ENCODE data around the gene ANO2.

ANO2 gene

GRCh38 chr12:5954661-5955060 is 9.6 kb upstream of the ANO2 start:
- Histone ChIP-seq H3K9ac (ENCODE audit: low read length) (no peak overlapping the region), H3K79me1 (replicated peaks; ENCODE audit: low read length, poor library complexity, severe bottlenecking) (no peaks in the 10 kb centered on the region), H3K36me3 (ENCODE audit: control insufficient read depth in 1 of 2, insufficient read depth in 2 of 2, low read depth in 1 of 2, low read length in 2 of 2) (no peaks in the 10 kb centered on the region), H2BK15ac (ENCODE audit: low read depth, poor library complexity, severe bottlenecking) (no peak overlapping the region), H3K23ac (ENCODE audit: low read length in 2 of 2) (no peak overlapping the region), H2BK12ac (ENCODE audit: low read length in 2 of 2) (no peak overlapping the region), H2BK5ac (ENCODE audit: low read depth, low read length, poor library complexity, severe bottlenecking) (no peak overlapping the region), H3K4me3 (ENCODE audit: insufficient read depth in 1 of 2, low read depth in 1 of 2, low read length in 2 of 2) (no peak overlapping the region), H3K4ac (ENCODE audit: low read depth in 1 of 2, low read length in 2 of 2) (no peak overlapping the region), H2AK5ac (ENCODE audit: low read length, severe bottlenecking) (no peak overlapping the region), H3K14ac (ENCODE audit: low read length in 2 of 2) (no peak overlapping the region), H3K27me3 (ENCODE audit: control insufficient read depth in 1 of 2, insufficient read depth in 1 of 2, low read length in 2 of 2) (peaks cover 14 to 42% of the 10 kb centered on the region in 2 experiments), H2BK120ac (ENCODE audit: low read depth, low read length) (no peak overlapping the region), H3K4me1 (ENCODE audit: control insufficient read depth, insufficient read depth, low read depth, low read length) (no peaks in the 10 kb centered on the region), H4K91ac (ENCODE audit: low read length) (no peak overlapping the region), H3K18ac (ENCODE audit: low read depth in 1 of 2, low read length in 2 of 2) (no peak overlapping the region), H3K27ac (ENCODE audit: low read length, poor library complexity, severe bottlenecking) (no peak overlapping the region), H4K8ac (ENCODE audit: low read length) (no peak overlapping the region), H3K9me3 (ENCODE audit: control insufficient read depth, low read length) (no peaks in the 10 kb centered on the region), H3K4me2 (ENCODE audit: low read length, poor library complexity, severe bottlenecking) (no peak overlapping the region), H2AFZ (ENCODE audit: low read depth, low read length) (no peak overlapping the region)
- DNase-seq = no peak
- WGBS = no CpG with 5 or more reads among the region's 3 CpGs

- Histone ChIP-seq H3K23ac (ENCODE audit: low read length in 2 of 2) (no peak overlapping the region), H3K9me3 (ENCODE audit: control insufficient read depth, low read length) (no peaks in the 10 kb centered on the region), H3K9ac (ENCODE audit: low read length) (no peak overlapping the region), H3K18ac (ENCODE audit: low read depth in 1 of 2, low read length in 2 of 2) (no peak overlapping the region), H3K27ac (ENCODE audit: low read length, poor library complexity, severe bottlenecking) (no peak overlapping the region), H2BK5ac (ENCODE audit: low read depth, low read length, poor library complexity, severe bottlenecking) (no peak overlapping the region), H3K4me1 (ENCODE audit: control insufficient read depth, insufficient read depth, low read depth, low read length) (no peaks in the 10 kb centered on the region), H3K14ac (ENCODE audit: low read length in 2 of 2) (no peak overlapping the region), H3K4me2 (ENCODE audit: low read length, poor library complexity, severe bottlenecking) (no peak overlapping the region), H2AK5ac (ENCODE audit: low read length, severe bottlenecking) (no peak overlapping the region), H2AFZ (ENCODE audit: low read depth, low read length) (no peak overlapping the region), H3K79me1 (replicated peaks; ENCODE audit: low read length, poor library complexity, severe bottlenecking) (no peaks in the 10 kb centered on the region), H4K91ac (ENCODE audit: low read length) (no peak overlapping the region), H2BK120ac (ENCODE audit: low read depth, low read length) (no peak overlapping the region), H2BK12ac (ENCODE audit: low read length in 2 of 2) (no peak overlapping the region), H3K4ac (ENCODE audit: low read depth in 1 of 2, low read length in 2 of 2) (no peak overlapping the region), H2BK15ac (ENCODE audit: low read depth, poor library complexity, severe bottlenecking) (no peak overlapping the region), H3K36me3 (ENCODE audit: control insufficient read depth in 1 of 2, insufficient read depth in 2 of 2, low read depth in 1 of 2, low read length in 2 of 2) (no peaks in the 10 kb centered on the region), H3K4me3 (ENCODE audit: insufficient read depth in 1 of 2, low read depth in 1 of 2, low read length in 2 of 2) (no peak overlapping the region), H3K27me3 (ENCODE audit: control insufficient read depth in 1 of 2, insufficient read depth in 1 of 2, low read length in 2 of 2) (peaks cover 15 to 45% of the 10 kb centered on the region in 2 experiments), H4K8ac (ENCODE audit: low read length) (no peak overlapping the region)
- 80% methylated on average over 3 of the region's 5 CpGs for WGBS
- DNase-seq = no peak
These were observed 9.0 kb upstream of the ANO2 start for GRCh38 chr12:5953835-5954586.

GRCh38 chr12:5952031-5952430 is 7.0 kb upstream of the ANO2 start:
- Histone ChIP-seq H3K14ac (ENCODE audit: low read length in 2 of 2) (no peak overlapping the region), H3K27ac (ENCODE audit: low read length, poor library complexity, severe bottlenecking) (no peak overlapping the region), H3K18ac (ENCODE audit: low read depth in 1 of 2, low read length in 2 of 2) (no peak overlapping the region), H3K79me1 (replicated peaks; ENCODE audit: low read length, poor library complexity, severe bottlenecking) (no peaks in the 10 kb centered on the region), H3K27me3 (ENCODE audit: control insufficient read depth in 1 of 2, insufficient read depth in 1 of 2, low read length in 2 of 2) (peaks cover 35 to 62% of the 10 kb centered on the region in 2 experiments), H4K91ac (ENCODE audit: low read length) (no peak overlapping the region), H4K8ac (ENCODE audit: low read length) (no peak overlapping the region), H3K4ac (ENCODE audit: low read depth in 1 of 2, low read length in 2 of 2) (no peak overlapping the region), H3K4me1 (ENCODE audit: control insufficient read depth, insufficient read depth, low read depth, low read length) (no peaks in the 10 kb centered on the region), H3K9me3 (ENCODE audit: control insufficient read depth, low read length) (no peaks in the 10 kb centered on the region), H3K23ac (ENCODE audit: low read length in 2 of 2) (no peak overlapping the region), H3K36me3 (ENCODE audit: control insufficient read depth in 1 of 2, insufficient read depth in 2 of 2, low read depth in 1 of 2, low read length in 2 of 2) (no peaks in the 10 kb centered on the region), H2AK5ac (ENCODE audit: low read length, severe bottlenecking) (no peak overlapping the region), H2BK5ac (ENCODE audit: low read depth, low read length, poor library complexity, severe bottlenecking) (no peak overlapping the region), H2BK12ac (ENCODE audit: low read length in 2 of 2) (no peak overlapping the region), H3K9ac (ENCODE audit: low read length) (no peak overlapping the region), H3K4me2 (ENCODE audit: low read length, poor library complexity, severe bottlenecking) (no peak overlapping the region), H2BK120ac (ENCODE audit: low read depth, low read length) (no peak overlapping the region), H2AFZ (ENCODE audit: low read depth, low read length) (no peak overlapping the region), H2BK15ac (ENCODE audit: low read depth, poor library complexity, severe bottlenecking) (no peak overlapping the region), H3K4me3 (ENCODE audit: insufficient read depth in 1 of 2, low read depth in 1 of 2, low read length in 2 of 2) (no peak overlapping the region)
- DNase-seq = no peak
- 61% methylated on average over 3 of the region's 3 CpGs for WGBS

GRCh38 chr12:5948696-5949095 is 3.6 kb upstream of the ANO2 start:
- WGBS = 74% methylated on average over 3 of the region's 3 CpGs

More at GRCh38 chr12:5948696-5949095, 3.6 kb upstream of the ANO2 start:
- H4K8ac ChIP-seq (ENCODE audit: low read length) = no peak overlapping the region
- no peak overlapping the region for H3K18ac ChIP-seq (ENCODE audit: low read depth in 1 of 2, low read length in 2 of 2)
- H3K36me3 ChIP-seq (ENCODE audit: control insufficient read depth in 1 of 2, insufficient read depth in 2 of 2, low read depth in 1 of 2, low read length in 2 of 2) = no peaks in the 10 kb centered on the region
- no peak overlapping the region for H4K91ac ChIP-seq (ENCODE audit: low read length)
- H3K14ac ChIP-seq (ENCODE audit: low read length in 2 of 2) = no peak overlapping the region
- H3K27me3 ChIP-seq (ENCODE audit: control insufficient read depth in 1 of 2, insufficient read depth in 1 of 2, low read length in 2 of 2) = peaks cover 63 to 83% of the 10 kb centered on the region in 2 experiments
- H2BK12ac ChIP-seq (ENCODE audit: low read length in 2 of 2) = no peak overlapping the region
- H3K4me1 ChIP-seq (ENCODE audit: control insufficient read depth, insufficient read depth, low read depth, low read length) = peaks cover 6% of the 10 kb centered on the region
- no peak overlapping the region for H3K9ac ChIP-seq (ENCODE audit: low read length)
- no peak overlapping the region for H2BK5ac ChIP-seq (ENCODE audit: low read depth, low read length, poor library complexity, severe bottlenecking)
- H2BK15ac ChIP-seq (ENCODE audit: low read depth, poor library complexity, severe bottlenecking) = no peak overlapping the region
- H2BK120ac ChIP-seq (ENCODE audit: low read depth, low read length) = no peak overlapping the region
- no peaks in the 10 kb centered on the region for H3K9me3 ChIP-seq (ENCODE audit: control insufficient read depth, low read length)
- no peak overlapping the region for H3K27ac ChIP-seq (ENCODE audit: low read length, poor library complexity, severe bottlenecking)
- no peak overlapping the region for H2AK5ac ChIP-seq (ENCODE audit: low read length, severe bottlenecking)
- H3K4ac ChIP-seq (ENCODE audit: low read depth in 1 of 2, low read length in 2 of 2) = no peak overlapping the region
- no peak overlapping the region for H3K23ac ChIP-seq (ENCODE audit: low read length in 2 of 2)
- no peak overlapping the region for H3K4me2 ChIP-seq (ENCODE audit: low read length, poor library complexity, severe bottlenecking)
- DNase-seq = no peak
- no peaks in the 10 kb centered on the region for H3K79me1 ChIP-seq (replicated peaks; ENCODE audit: low read length, poor library complexity, severe bottlenecking)
- no peak overlapping the region for H2AFZ ChIP-seq (ENCODE audit: low read depth, low read length)
- no peak overlapping the region for H3K4me3 ChIP-seq (ENCODE audit: insufficient read depth in 1 of 2, low read depth in 1 of 2, low read length in 2 of 2)

All from mesenchymal stem cell (in vitro differentiated cells and primary cell).